Measurements from ENCODE around the gene NPIPA1. TPM values are rescaled to one million over a fixed set of nuclear protein-coding genes. Genes with fewer than 3 reads are reported as not detected.
"Not testable (repeated sequence)": the region's sequence is repeated elsewhere in the genome, so short reads cannot be mapped to it uniquely, and the experiment has no call there.

Gene NPIPA1
- total and polyA plus RNA-seq, 2 experiments from 2014 or later = 41.1 to 73.2 TPM

DNA sequence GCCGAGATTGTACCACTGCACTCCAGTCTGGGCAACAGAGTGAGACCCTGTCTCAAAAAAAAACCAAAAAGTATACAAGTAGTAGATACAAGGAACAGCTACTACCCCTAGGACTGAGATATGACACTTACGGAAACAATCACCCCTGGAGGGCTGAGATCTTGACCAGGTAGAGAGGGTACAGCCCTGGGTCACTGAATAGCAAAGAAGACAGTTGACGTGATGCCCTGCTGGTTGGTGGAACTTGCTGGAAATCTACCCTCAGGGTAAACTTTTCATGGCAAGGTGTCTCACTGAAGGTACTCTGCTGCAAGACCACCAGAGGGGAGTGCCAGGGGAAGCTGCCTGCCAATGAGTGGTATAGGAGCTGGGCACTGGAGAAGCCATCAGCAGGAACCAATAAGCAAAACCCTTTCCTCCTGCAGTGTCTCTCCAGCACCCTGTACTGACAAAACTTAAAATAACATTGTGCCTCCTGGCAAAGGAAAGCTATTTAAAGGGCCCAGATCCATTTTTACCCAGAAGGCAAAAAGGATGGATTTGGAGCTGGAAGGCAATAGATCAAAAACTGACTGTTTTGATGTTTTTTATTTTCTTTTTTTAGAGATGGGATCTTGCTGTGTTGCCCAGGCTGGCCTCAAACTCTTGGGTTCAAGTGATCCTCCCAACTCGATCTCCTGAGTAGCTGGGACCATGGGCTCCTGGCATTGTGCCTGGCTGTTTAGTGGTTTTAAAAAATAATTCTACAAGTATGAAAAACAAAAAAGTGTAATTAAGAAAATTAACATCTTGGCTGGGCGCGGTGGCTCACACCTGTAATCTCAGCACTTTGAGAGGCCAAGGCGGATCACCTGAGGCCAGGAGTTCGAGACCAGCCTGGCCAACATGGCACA lies 26.3 kb downstream of the NPIPA1 start:
- no peaks in the 10 kb centered on the region for H3K9me3 ChIP-seq (ENCODE audit: low read depth)
- no peak overlapping the region for H3K4me2 ChIP-seq (ENCODE audit: unreplicated experiment)
- H3K27ac ChIP-seq = no peak overlapping the region
- H4K20me1 ChIP-seq (ENCODE audit: insufficient read depth) = no peaks in the 10 kb centered on the region
- H3K9me2 ChIP-seq (ENCODE audit: insufficient read depth) = no peaks in the 10 kb centered on the region
- TF ChIP-seq EZH2phosphoT487 (IDR thresholded peaks at IDR 0.05; ENCODE audit: insufficient read depth, low read depth) = no peak
- no peak for TF ChIP-seq EZH2 (IDR thresholded peaks at IDR 0.05; ENCODE audit: insufficient read depth, poor library complexity, severe bottlenecking)
- H3K4me1 ChIP-seq (ENCODE audit: insufficient read depth) = no peaks in the 10 kb centered on the region
- H2AFZ ChIP-seq = no peak overlapping the region
- H3K27me3 ChIP-seq (replicated peaks; ENCODE audit: insufficient read depth) = 0 out of 2 replicates have a peak, but pooled peaks cover 4% of the 10 kb centered on the region
- DNase-seq = no peak
- no peaks in the 10 kb centered on the region for H3K79me2 ChIP-seq (ENCODE audit: insufficient read depth)
- H3K36me3 ChIP-seq (ENCODE audit: low read depth) = no peaks in the 10 kb centered on the region
- 65 to 69% methylated on average over 8 of the region's 8 CpGs for WGBS, 2 experiments (ENCODE audit: low coverage in 1 of 2, low lambda C conversion rate in 2 of 2, missing lambda C conversion rate in 2 of 2)
- H3K9ac ChIP-seq = no peak overlapping the region
- in situ Hi-C loops (cut with MboI) = no loop called here
- no peak overlapping the region for H3K4me3 ChIP-seq
- H3F3A ChIP-seq (ENCODE audit: insufficient read depth) = no peaks in the 10 kb centered on the region

GRCh38 chr16:14965328-14965727 lies 28.1 kb downstream of the NPIPA1 start:
- no peak overlapping the region for H3K27ac ChIP-seq
- H3F3A ChIP-seq (ENCODE audit: insufficient read depth) = no peaks in the 10 kb centered on the region
- no peak overlapping the region for H3K4me2 ChIP-seq (ENCODE audit: unreplicated experiment)
- H4K20me1 ChIP-seq (ENCODE audit: insufficient read depth) = no peaks in the 10 kb centered on the region
- in situ Hi-C loops (cut with MboI) = no loop called here
- no peak for TF ChIP-seq EZH2phosphoT487 (IDR thresholded peaks at IDR 0.05; ENCODE audit: insufficient read depth, low read depth)
- no peak for TF ChIP-seq EZH2 (IDR thresholded peaks at IDR 0.05; ENCODE audit: insufficient read depth, poor library complexity, severe bottlenecking)
- H3K9me3 ChIP-seq (ENCODE audit: low read depth) = no peaks in the 10 kb centered on the region
- no peak for DNase-seq
- H3K79me2 ChIP-seq (ENCODE audit: insufficient read depth) = no peaks in the 10 kb centered on the region
- H2AFZ ChIP-seq = no peak overlapping the region
- WGBS, 2 experiments (ENCODE audit: low coverage in 1 of 2, low lambda C conversion rate in 2 of 2, missing lambda C conversion rate in 2 of 2) = 86% methylated on average over 17 of the region's 17 CpGs
- no peaks in the 10 kb centered on the region for H3K36me3 ChIP-seq (ENCODE audit: low read depth)
- 0 out of 2 replicates have a peak, but pooled peaks cover 4% of the 10 kb centered on the region for H3K27me3 ChIP-seq (replicated peaks; ENCODE audit: insufficient read depth)
- no peaks in the 10 kb centered on the region for H3K9me2 ChIP-seq (ENCODE audit: insufficient read depth)
- no peak overlapping the region for H3K9ac ChIP-seq
- no peaks in the 10 kb centered on the region for H3K4me1 ChIP-seq (ENCODE audit: insufficient read depth)
- no peak overlapping the region for H3K4me3 ChIP-seq

- H3K4me3 ChIP-seq; H2AFZ ChIP-seq; in situ Hi-C loops (cut with MboI); H3K4me1 ChIP-seq (ENCODE audit: insufficient read depth); H3K27ac ChIP-seq; H4K20me1 ChIP-seq (ENCODE audit: insufficient read depth); H3K9me2 ChIP-seq (ENCODE audit: insufficient read depth); DNase-seq; H3K4me2 ChIP-seq (ENCODE audit: unreplicated experiment); H3K9me3 ChIP-seq (ENCODE audit: low read depth); H3K36me3 ChIP-seq (ENCODE audit: low read depth); H3F3A ChIP-seq (ENCODE audit: insufficient read depth); H3K9ac ChIP-seq; H3K27me3 ChIP-seq (replicated peaks; ENCODE audit: insufficient read depth): not testable (repeated sequence)
- 88 to 93% methylated on average over 3 of the region's 3 CpGs for WGBS, 2 experiments (ENCODE audit: low coverage in 1 of 2, low lambda C conversion rate in 2 of 2, missing lambda C conversion rate in 2 of 2)
- H3K79me2 ChIP-seq (ENCODE audit: insufficient read depth) = peaks cover 11% of the 10 kb centered on the region
Measured at GRCh38 chr16:14969795-14970194, 32.6 kb downstream of the NPIPA1 start.

DNA sequence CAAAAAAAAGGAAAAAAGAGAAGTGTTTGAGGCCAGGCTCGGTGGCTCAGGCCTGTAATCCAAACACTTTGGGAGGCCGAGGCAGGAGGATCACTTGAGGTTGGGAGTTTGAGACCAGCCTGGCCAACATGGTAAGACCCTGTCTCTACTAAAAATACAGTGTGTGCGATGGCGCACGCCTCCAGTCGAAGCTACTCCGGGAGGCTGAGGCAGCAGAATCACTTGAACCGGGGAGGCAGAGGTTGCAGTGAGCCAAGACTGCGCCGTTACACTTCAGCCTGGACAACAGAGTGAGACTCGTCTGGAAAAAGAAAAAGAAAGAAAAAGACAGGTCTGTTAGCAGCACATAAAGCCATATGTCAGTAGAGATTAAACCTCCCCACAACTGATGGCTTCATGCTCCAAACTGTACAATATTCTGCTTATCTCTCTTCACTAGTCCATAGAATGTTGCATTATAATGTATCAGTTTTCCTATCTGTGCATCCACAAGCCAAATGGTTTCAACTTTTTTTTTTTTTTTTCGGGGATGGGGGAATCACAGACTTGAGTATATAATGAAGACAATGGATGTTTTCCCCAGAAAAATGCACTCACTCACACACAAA lies 34.5 kb downstream of the NPIPA1 start:
- H3K27me3 ChIP-seq (replicated peaks; ENCODE audit: insufficient read depth); DNase-seq; H3K9me2 ChIP-seq (ENCODE audit: insufficient read depth); H3F3A ChIP-seq (ENCODE audit: insufficient read depth); H3K9me3 ChIP-seq (ENCODE audit: low read depth); H3K27ac ChIP-seq; in situ Hi-C loops (cut with MboI); H2AFZ ChIP-seq; H3K36me3 ChIP-seq (ENCODE audit: low read depth); H3K4me2 ChIP-seq (ENCODE audit: unreplicated experiment); H4K20me1 ChIP-seq (ENCODE audit: insufficient read depth); H3K9ac ChIP-seq; H3K4me3 ChIP-seq; H3K4me1 ChIP-seq (ENCODE audit: insufficient read depth): not testable (repeated sequence)
- H3K79me2 ChIP-seq (ENCODE audit: insufficient read depth) = peaks cover 31% of the 10 kb centered on the region
- WGBS, 2 experiments (ENCODE audit: low coverage in 1 of 2, low lambda C conversion rate in 2 of 2, missing lambda C conversion rate in 2 of 2) = 90 to 93% methylated on average over 12 of the region's 12 CpGs

GRCh38 chr16:14973785-14974322 lies 36.6 kb downstream of the NPIPA1 start:
- in situ Hi-C loops (cut with MboI); H3K27me3 ChIP-seq (replicated peaks; ENCODE audit: insufficient read depth); H3K9me2 ChIP-seq (ENCODE audit: insufficient read depth); H3F3A ChIP-seq (ENCODE audit: insufficient read depth); H3K9me3 ChIP-seq (ENCODE audit: low read depth); DNase-seq; H3K36me3 ChIP-seq (ENCODE audit: low read depth); H3K27ac ChIP-seq; H4K20me1 ChIP-seq (ENCODE audit: insufficient read depth): not testable (repeated sequence)
- 77 to 79% methylated on average over 14 of the region's 14 CpGs for WGBS, 2 experiments (ENCODE audit: low coverage in 1 of 2, low lambda C conversion rate in 2 of 2, missing lambda C conversion rate in 2 of 2)
- peak overlapping the region; percentile 80 for H3K4me2 ChIP-seq (ENCODE audit: unreplicated experiment)
- H3K9ac ChIP-seq = peak overlapping the region; percentile 96
- peaks cover 13% of the 10 kb centered on the region for H3K4me1 ChIP-seq (ENCODE audit: insufficient read depth)
- H3K4me3 ChIP-seq = peak overlapping the region; percentile 81
- peaks cover 52% of the 10 kb centered on the region for H3K79me2 ChIP-seq (ENCODE audit: insufficient read depth)
- H2AFZ ChIP-seq = peak overlapping the region; percentile 79; the same call in 1 of the 2 replicates

- peak overlapping the region; percentile 83 for H3K27ac ChIP-seq
- in situ Hi-C loops (cut with MboI) = not testable (repeated sequence)
Measured at GRCh38 chr16:14974331-14974655, 37.0 kb downstream of the NPIPA1 start.

More at GRCh38 chr16:14974331-14974655, 37.0 kb downstream of the NPIPA1 start:
- not testable (repeated sequence) for H3K27me3 ChIP-seq (replicated peaks; ENCODE audit: insufficient read depth); H3K36me3 ChIP-seq (ENCODE audit: low read depth); H3K9me3 ChIP-seq (ENCODE audit: low read depth); H3F3A ChIP-seq (ENCODE audit: insufficient read depth); H3K9me2 ChIP-seq (ENCODE audit: insufficient read depth); H4K20me1 ChIP-seq (ENCODE audit: insufficient read depth)
- Histone ChIP-seq H2AFZ (peak overlapping the region; percentile 79), H3K79me2 (ENCODE audit: insufficient read depth) (peaks cover 56% of the 10 kb centered on the region), H3K4me2 (ENCODE audit: unreplicated experiment) (peak overlapping the region; percentile 80), H3K4me3 (peak overlapping the region; percentile 81), H3K4me1 (ENCODE audit: insufficient read depth) (peaks cover 13% of the 10 kb centered on the region), H3K9ac (peak overlapping the region; percentile 96)
- WGBS, 2 experiments (ENCODE audit: low coverage in 1 of 2, low lambda C conversion rate in 2 of 2, missing lambda C conversion rate in 2 of 2) = 9 to 15% methylated on average over 7 of the region's 7 CpGs
- DNase-seq = peak; percentile 70
